Measurements from ENCODE around the gene FRMD7.

Gene FRMD7

DNA sequence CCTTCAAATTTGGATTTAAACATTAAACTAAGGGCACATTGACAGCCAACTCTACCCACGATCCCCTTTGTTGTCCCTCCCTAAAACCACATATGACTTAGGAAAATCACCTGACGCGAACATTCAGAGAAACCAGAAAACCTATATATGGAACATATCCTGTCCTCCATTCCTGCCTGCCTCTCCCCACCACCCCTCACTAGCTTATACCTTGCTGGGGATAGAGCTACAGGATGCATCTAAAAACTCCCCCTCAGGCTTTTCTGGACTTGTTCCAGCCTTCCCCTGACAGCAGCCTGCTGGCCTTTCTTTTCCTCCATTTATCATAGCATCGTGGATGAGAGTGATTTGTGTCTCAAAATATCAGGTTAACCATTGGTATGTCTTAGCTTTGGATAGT, 96.0 kb downstream of the FRMD7 start:
- no peak for DNase-seq

DNA sequence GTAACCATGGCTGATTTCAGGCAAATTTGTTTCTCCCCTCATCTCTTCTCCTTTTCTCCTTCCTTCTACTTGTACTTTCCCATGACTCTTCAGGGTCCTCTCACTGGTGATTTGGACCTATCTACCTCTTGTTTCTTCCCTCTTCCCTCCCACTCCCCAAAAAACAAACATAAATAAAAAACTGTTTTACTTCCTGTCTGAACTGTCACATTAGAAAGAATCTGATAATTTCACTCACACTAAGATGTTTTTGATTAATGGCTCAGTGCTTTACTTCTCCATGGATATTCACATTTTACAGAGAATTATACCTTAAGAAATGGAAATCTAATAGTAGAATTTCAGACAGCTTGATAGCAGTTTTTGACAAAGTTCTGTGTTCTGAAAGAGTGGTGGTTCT, 97.6 kb downstream of the FRMD7 start:
- no peak for DNase-seq

Data from CD4-positive, alpha-beta T cell treated with Interleukin-6 for 4 hours (primary cell).